Hair follicular keratinocyte (primary cell): ENCODE measurements around the gene PLPPR3. TPM values are rescaled to one million over a fixed set of nuclear protein-coding genes. Genes with fewer than 3 reads are reported as not detected.

Experiments
- total RNA-seq: library from RNA; depleted of rRNA; stranded (reverse); fragments of >200 nt; gene quantifications from 2 replicates; pipeline ENCODE4 v1.2.3, GENCODE V29; 2015

The PLPPR3 gene
- 0.27 TPM in 1 of 2 replicates, not detected in the other for total RNA-seq

GRCh38 chr19:821825-822503 lies at the start of gene PLPPR3:
Gene PLPPR3, minus strand, starts transcription at chr19:821955. Its CDS starts 396 bp downstream, at chr19:821559.

GRCh38 chr19:858868-859843 lies 37.4 kb upstream of the PLPPR3 start, which contains the start of gene CFD:
Gene CFD, plus strand, starts transcription at chr19:859664. Its CDS starts 26 bp downstream, at chr19:859690.

GRCh38 chr19:852136-853013 lies 30.6 kb upstream of the PLPPR3 start, which contains the start of gene ELANE:
Gene ELANE, plus strand, starts transcription at chr19:852303. Its CDS starts 26 bp downstream, at chr19:852329.

GRCh38 chr19:840519-841206 lies 18.9 kb upstream of the PLPPR3 start, which contains the start of gene PRTN3:
Gene PRTN3, plus strand, starts transcription at chr19:840999. Its CDS starts 10 bp downstream, at chr19:841009.

GRCh38 chr19:827710-828321 lies 6.1 kb upstream of the PLPPR3 start, which contains the start of gene AZU1:
Gene AZU1, plus strand, starts transcription at chr19:827837. Its CDS starts 10 bp downstream, at chr19:827847.

GRCh38 chr19:796692-797527 lies 24.8 kb downstream of the PLPPR3 start, which contains the start of gene PTBP1:
Gene PTBP1, plus strand, starts transcription at chr19:797452. Its CDS starts 46 bp downstream, at chr19:797498.

Other genes with a start within 250 kb of the PLPPR3 start
- gene BSG, start 249.4 kb downstream of the PLPPR3 start, total RNA-seq, result 721 and 787 TPM in 2 replicates
- 0.08 TPM in 1 of 2 replicates, not detected in the other for gene HCN2, start 232.1 kb downstream of the PLPPR3 start, total RNA-seq
- gene POLRMT, start 188.4 kb downstream of the PLPPR3 start, total RNA-seq, result 26.4 and 36.2 TPM in 2 replicates
- not detected in 2 replicates for gene FGF22, start 182.1 kb downstream of the PLPPR3 start, total RNA-seq
- gene RNF126, start 158.7 kb downstream of the PLPPR3 start, total RNA-seq, result 126 and 152 TPM in 2 replicates
- gene FSTL3, start 145.6 kb downstream of the PLPPR3 start, total RNA-seq, result 259 and 303 TPM in 2 replicates
- not detected in 2 replicates for gene PRSS57, start 126.5 kb downstream of the PLPPR3 start, total RNA-seq
- 0.11 TPM in 1 of 2 replicates, not detected in the other for gene PALM, start 113.0 kb downstream of the PLPPR3 start, total RNA-seq
- gene MISP, start 70.8 kb downstream of the PLPPR3 start, total RNA-seq, result 7.2 and 12.6 TPM in 2 replicates
- gene PTBP1, start 24.5 kb downstream of the PLPPR3 start, total RNA-seq, result 216 and 283 TPM in 2 replicates
- gene AZU1, start 5.9 kb upstream of the PLPPR3 start, total RNA-seq, result not detected in 2 replicates
- not detected in 2 replicates for gene PRTN3, start 19.0 kb upstream of the PLPPR3 start, total RNA-seq
- gene ELANE, start 30.3 kb upstream of the PLPPR3 start, total RNA-seq, result not detected in 2 replicates
- gene CFD, start 37.7 kb upstream of the PLPPR3 start, total RNA-seq, result 0.55 TPM in 1 of 2 replicates, not detected in the other
- gene MED16, start 71.2 kb upstream of the PLPPR3 start, total RNA-seq, result 33.8 and 34.7 TPM in 2 replicates
- gene RNU6-9, start 71.5 kb upstream of the PLPPR3 start, total RNA-seq, result not detected in 2 replicates
- 60.8 and 91.1 TPM in 2 replicates for gene R3HDM4, start 91.3 kb upstream of the PLPPR3 start, total RNA-seq
- not detected in 2 replicates for gene KISS1R, start 95.4 kb upstream of the PLPPR3 start, total RNA-seq
- gene ARID3A, start 104.1 kb upstream of the PLPPR3 start, total RNA-seq, result 4.5 and 4.8 TPM in 2 replicates
- 68.2 and 87.6 TPM in 2 replicates for gene WDR18, start 162.4 kb upstream of the PLPPR3 start, total RNA-seq
- 0.95 and 2.3 TPM in 2 replicates for gene GRIN3B, start 178.5 kb upstream of the PLPPR3 start, total RNA-seq
- 142 and 147 TPM in 2 replicates for gene TMEM259, start 199.2 kb upstream of the PLPPR3 start, total RNA-seq
- not detected in 2 replicates for gene RNU6-2, start 199.6 kb upstream of the PLPPR3 start, total RNA-seq
- gene CNN2, start 204.7 kb upstream of the PLPPR3 start, total RNA-seq, result 239 and 254 TPM in 2 replicates
- 14.0 and 24.3 TPM in 2 replicates for gene ABCA7, start 218.2 kb upstream of the PLPPR3 start, total RNA-seq
- gene ARHGAP45, start 245.2 kb upstream of the PLPPR3 start, total RNA-seq, result 3.2 and 5.4 TPM in 2 replicates